H9 (cell line): ENCODE data around the gene AP2S1. TPM values are rescaled to one million over a fixed set of nuclear protein-coding genes. Genes with fewer than 3 reads are reported as not detected.

Source experiments
- DNase-seq: peaks from one replicate; pipeline ENCODE4 v3.0.0-alpha.2; 2017
- H2AFZ ChIP-seq: one replicate; pipeline ENCODE4 v1.6.1; 2013; ENCODE audit warnings: mild to moderate bottlenecking, low read length, control low read depth, moderate library complexity
- H2AK5ac ChIP-seq: 2 replicates; pipeline ENCODE4 v1.6.1; 2013; ENCODE audit warnings: low read length, control low read depth, mixed read lengths; ENCODE audit not compliant: insufficient read length
- H2BK120ac ChIP-seq: one replicate; pipeline ENCODE4 v1.6.1; 2013; ENCODE audit warnings: low read depth, mild to moderate bottlenecking, low read length, control low read depth, inconsistent platforms; ENCODE audit not compliant: poor library complexity, severe bottlenecking
- H2BK12ac ChIP-seq: 2 replicates; pipeline ENCODE4 v1.6.1; 2013; ENCODE audit warnings: low read length, control low read depth, mixed read lengths, low read depth; ENCODE audit not compliant: insufficient read length
- H2BK15ac ChIP-seq: 2 replicates; pipeline ENCODE4 v1.6.1; 2013; ENCODE audit warnings: low read depth, low read length, control low read depth
- H2BK20ac ChIP-seq: one replicate; pipeline ENCODE4 v1.6.1; 2013; ENCODE audit warnings: low read depth, mild to moderate bottlenecking, low read length, control low read depth, inconsistent platforms; ENCODE audit not compliant: poor library complexity, severe bottlenecking
- H2BK5ac ChIP-seq: 2 replicates; pipeline ENCODE4 v1.6.1; 2013; ENCODE audit warnings: low read length, control low read depth, mixed read lengths; ENCODE audit not compliant: insufficient read length
- H3K14ac ChIP-seq: 2 replicates; pipeline ENCODE4 v1.6.1; 2013; ENCODE audit warnings: low read length, control low read depth; ENCODE audit not compliant: insufficient read depth
- H3K18ac ChIP-seq: 2 replicates; pipeline ENCODE4 v1.6.1; 2013; ENCODE audit warnings: low read depth, mild to moderate bottlenecking, mixed read lengths, low read length, control low read depth; ENCODE audit not compliant: insufficient read length
- H3K23ac ChIP-seq: 2 replicates; pipeline ENCODE4 v1.6.1; 2013; ENCODE audit warnings: low read length, control low read depth, mixed read lengths, low read depth; ENCODE audit not compliant: insufficient read length
- H3K23me2 ChIP-seq: 2 replicates; pipeline ENCODE4 v1.6.1; 2013; ENCODE audit warnings: low read depth, mild to moderate bottlenecking, mixed read lengths, low read length, control low read depth; ENCODE audit not compliant: insufficient read length, poor library complexity, severe bottlenecking
- H3K27ac ChIP-seq: 2 replicates; pipeline ENCODE4 v1.5.1; 2013; ENCODE audit warnings: low read length, control low read depth, mixed read lengths, low read depth; ENCODE audit not compliant: insufficient read length
- H3K27me3 ChIP-seq: 2 replicates; pipeline ENCODE4 v1.6.1; 2013; ENCODE audit warnings: low read length, control low read depth, inconsistent platforms; ENCODE audit not compliant: insufficient read depth
- H3K4ac ChIP-seq: 2 replicates; pipeline ENCODE4 v1.6.1; 2013; ENCODE audit warnings: low read depth, mild to moderate bottlenecking, control low read depth, inconsistent platforms, low read length, moderate library complexity
- H3K4me1 ChIP-seq: 2 replicates; pipeline ENCODE4 v1.6.1; 2013; ENCODE audit warnings: low read length, control low read depth, inconsistent platforms; ENCODE audit not compliant: insufficient read depth
- H3K4me2 ChIP-seq: 2 replicates; pipeline ENCODE4 v1.6.1; 2013; ENCODE audit warnings: low read length, control low read depth, mixed read lengths; ENCODE audit not compliant: insufficient read length, insufficient read depth
- H3K56ac ChIP-seq: 2 replicates; pipeline ENCODE4 v1.6.1; 2013; ENCODE audit warnings: low read depth, mild to moderate bottlenecking, mixed read lengths, low read length, control low read depth; ENCODE audit not compliant: insufficient read length
- H3K79me1 ChIP-seq: 2 replicates; pipeline ENCODE4 v1.6.1; 2013; ENCODE audit warnings: low read depth, mild to moderate bottlenecking, moderate library complexity, low read length, control low read depth, inconsistent platforms; ENCODE audit not compliant: insufficient read depth, poor library complexity, severe bottlenecking
- H3K79me2 ChIP-seq: 2 replicates; pipeline ENCODE4 v1.6.1; 2013; ENCODE audit warnings: low read length, control low read depth, inconsistent platforms; ENCODE audit not compliant: insufficient read depth
- H3K9ac ChIP-seq: 2 replicates; pipeline ENCODE4 v1.6.1; 2013; ENCODE audit warnings: low read length, control low read depth, mixed read lengths; ENCODE audit not compliant: insufficient read length; ENCODE audit errors: extremely low read depth
- H3K9me3 ChIP-seq: one replicate; pipeline ENCODE4 v1.6.1; 2013; ENCODE audit warnings: low read depth, low read length, inconsistent platforms; ENCODE audit not compliant: control insufficient read depth
- H3T11ph ChIP-seq: one replicate; pipeline ENCODE4 v1.6.1; 2013; ENCODE audit warnings: mild to moderate bottlenecking, low read length, control low read depth, inconsistent platforms
- H4K20me1 ChIP-seq: one replicate; pipeline ENCODE4 v1.6.1; 2013; ENCODE audit not compliant: control insufficient read depth, insufficient read length, insufficient read depth
- H4K5ac ChIP-seq: 2 replicates; pipeline ENCODE4 v1.6.1; 2013; ENCODE audit warnings: low read depth, mild to moderate bottlenecking, mixed read lengths, low read length, control low read depth; ENCODE audit not compliant: insufficient read length
- H4K8ac ChIP-seq: replicated peaks from 2 replicates; pipeline ENCODE4 v1.6.1; 2013; ENCODE audit warnings: low read length, control low read depth, mixed read lengths, low read depth; ENCODE audit not compliant: insufficient read length
- H4K91ac ChIP-seq: 2 replicates; pipeline ENCODE4 v1.6.1; 2013; ENCODE audit warnings: low read depth, mild to moderate bottlenecking, moderate library complexity, mixed read lengths, low read length, control low read depth; ENCODE audit not compliant: insufficient read length
- H3K27ac Mint-ChIP-seq, 3 experiments: 2 replicates in 2 of 3; 3 replicates in 1 of 3; pipeline ENCODE4 v1.8.0; 2020 to 2021; ENCODE audit warnings: mixed read lengths in 3 of 3, mild to moderate bottlenecking in 1 of 3, moderate library complexity in 1 of 3
- H3K27me3 Mint-ChIP-seq: 2 replicates; pipeline ENCODE4 v1.8.0; 2021; ENCODE audit warnings: low read depth, mild to moderate bottlenecking, moderate library complexity, mixed read lengths
- H3K36me3 Mint-ChIP-seq, 3 experiments: 2 replicates in 2 of 3; 3 replicates in 1 of 3; pipeline ENCODE4 v1.8.0; 2020 to 2021; ENCODE audit warnings: low read depth in 3 of 3, mixed read lengths in 3 of 3; ENCODE audit not compliant: insufficient read depth in 1 of 3
- H3K4me1 Mint-ChIP-seq, 2 experiments: 2 replicates each; pipeline ENCODE4 v1.8.0; 2020; ENCODE audit warnings: mixed read lengths in 2 of 2
- H3K4me3 Mint-ChIP-seq, 2 experiments: 2 replicates in 1 of 2; 3 replicates in 1 of 2; pipeline ENCODE4 v1.8.0; 2020 to 2021; ENCODE audit warnings: mild to moderate bottlenecking in 2 of 2, mixed read lengths in 2 of 2, moderate library complexity in 1 of 2
- H3K9me3 Mint-ChIP-seq, 2 experiments: 2 replicates in 1 of 2; 3 replicates in 1 of 2; pipeline ENCODE4 v1.8.0; 2020; ENCODE audit warnings: mild to moderate bottlenecking in 2 of 2, mixed read lengths in 2 of 2, moderate library complexity in 1 of 2
- CTCF ChIP-seq: fragments of 200-600 bp; sonication (generic); conservative IDR thresholded peaks from 3 replicates; pipeline ENCODE4 v1.8.0; 2021; ENCODE audit warnings: antibody characterized with exemption, mild to moderate bottlenecking
- WGBS: extraction: QIAGEN DNeasy Blood & Tissue Kit; methylation state at CpG from one replicate; pipeline ENCODE4 v1.1.7; 2013; ENCODE audit warnings: missing lambda C conversion rate, low lambda C conversion rate, mixed read lengths; ENCODE audit not compliant: insufficient read length; ENCODE audit errors: extremely low coverage; 5-methylcytosine and 5-hydroxymethylcytosine counted together
- total RNA-seq: library from RNA; stranded (reverse); gene quantifications from 2 replicates; pipeline ENCODE4 v1.2.1, GENCODE V29; 2021

AP2S1 gene
- total RNA-seq, 1 experiment from 2014 or later: 193 TPM

DNA sequence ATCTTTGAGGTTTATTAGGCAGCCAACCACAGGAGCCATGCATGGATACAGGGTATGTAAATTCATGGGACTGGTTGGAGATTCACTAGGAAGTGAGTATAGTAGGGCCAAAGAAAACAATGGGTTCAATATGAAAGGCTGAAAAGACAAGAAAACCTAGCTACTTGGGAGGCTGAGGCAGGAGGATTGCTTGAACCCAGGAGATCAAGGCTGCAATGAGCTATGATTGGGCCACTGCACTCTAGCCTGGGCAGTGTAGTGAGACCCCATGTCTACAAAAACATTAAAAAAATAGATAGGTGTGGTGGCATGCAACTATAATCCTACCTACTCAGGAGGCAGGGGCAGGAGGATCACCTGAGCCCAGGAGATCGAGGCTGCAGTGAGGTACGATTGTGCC is 51.9 kb downstream of the AP2S1 start:
- DNase-seq: no peak
- Mint-ChIP-seq H3K4me3 (no peak overlapping the region), H3K27me3 (peaks cover 3% of the 10 kb centered on the region), H3K9me3 (no peaks in the 10 kb centered on the region), H3K36me3 (no peaks in the 10 kb centered on the region; a peak in 1 of 7 replicates), H3K27ac (no peak overlapping the region), H3K4me1 (no peaks in the 10 kb centered on the region)
- H3K27ac ChIP-seq: no peak overlapping the region
- no peak overlapping the region for H3K4me2 ChIP-seq
- no peak overlapping the region for H2AFZ ChIP-seq
- no peak overlapping the region for H3K14ac ChIP-seq
- H3K23me2 ChIP-seq: peaks cover 3% of the 10 kb centered on the region
- H3K56ac ChIP-seq: no peak overlapping the region
- no peak overlapping the region for H2BK15ac ChIP-seq
- no peak overlapping the region for H3T11ph ChIP-seq
- no peak overlapping the region for H3K18ac ChIP-seq
- TF ChIP-seq CTCF: no peak
- no peaks in the 10 kb centered on the region for H3K9me3 ChIP-seq
- no peaks in the 10 kb centered on the region for H3K27me3 ChIP-seq
- H4K5ac ChIP-seq: no peak overlapping the region
- H4K91ac ChIP-seq: no peak overlapping the region
- H3K4ac ChIP-seq: no peak overlapping the region
- no CpG with 5 or more reads among the region's 2 CpGs for WGBS
- no peak overlapping the region for H2BK5ac ChIP-seq
- no peak overlapping the region for H3K23ac ChIP-seq
- no peaks in the 10 kb centered on the region for H3K79me1 ChIP-seq
- no peak overlapping the region for H3K9ac ChIP-seq
- H2BK120ac ChIP-seq: no peak overlapping the region
- H4K8ac ChIP-seq: no peak overlapping the region
- no peaks in the 10 kb centered on the region for H3K79me2 ChIP-seq
- no peak overlapping the region for H2AK5ac ChIP-seq
- no peaks in the 10 kb centered on the region for H3K4me1 ChIP-seq
- no peak overlapping the region for H2BK20ac ChIP-seq
- no peak overlapping the region for H2BK12ac ChIP-seq
- no peaks in the 10 kb centered on the region for H4K20me1 ChIP-seq
